A549 treated with CpdA at 1 μM for 4 hours (cell line): ENCODE measurements around the gene SCPEP1. TPM values are rescaled to one million over a fixed set of nuclear protein-coding genes. Genes with fewer than 3 reads are reported as not detected.

Experiments used
- total RNA-seq: library from RNA; stranded (reverse); fragments of 200-300 nt; extraction: Qiagen RNA extraction; gene quantifications from 5 replicates; pipeline ENCODE4 v1.2.3, GENCODE V29; 2022; ENCODE audit warnings: low read depth

The SCPEP1 gene, protein sequence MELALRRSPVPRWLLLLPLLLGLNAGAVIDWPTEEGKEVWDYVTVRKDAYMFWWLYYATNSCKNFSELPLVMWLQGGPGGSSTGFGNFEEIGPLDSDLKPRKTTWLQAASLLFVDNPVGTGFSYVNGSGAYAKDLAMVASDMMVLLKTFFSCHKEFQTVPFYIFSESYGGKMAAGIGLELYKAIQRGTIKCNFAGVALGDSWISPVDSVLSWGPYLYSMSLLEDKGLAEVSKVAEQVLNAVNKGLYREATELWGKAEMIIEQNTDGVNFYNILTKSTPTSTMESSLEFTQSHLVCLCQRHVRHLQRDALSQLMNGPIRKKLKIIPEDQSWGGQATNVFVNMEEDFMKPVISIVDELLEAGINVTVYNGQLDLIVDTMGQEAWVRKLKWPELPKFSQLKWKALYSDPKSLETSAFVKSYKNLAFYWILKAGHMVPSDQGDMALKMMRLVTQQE
- total RNA-seq: 40.1 to 48.3 TPM (median 43.0 TPM) in 5 replicates

DNA sequence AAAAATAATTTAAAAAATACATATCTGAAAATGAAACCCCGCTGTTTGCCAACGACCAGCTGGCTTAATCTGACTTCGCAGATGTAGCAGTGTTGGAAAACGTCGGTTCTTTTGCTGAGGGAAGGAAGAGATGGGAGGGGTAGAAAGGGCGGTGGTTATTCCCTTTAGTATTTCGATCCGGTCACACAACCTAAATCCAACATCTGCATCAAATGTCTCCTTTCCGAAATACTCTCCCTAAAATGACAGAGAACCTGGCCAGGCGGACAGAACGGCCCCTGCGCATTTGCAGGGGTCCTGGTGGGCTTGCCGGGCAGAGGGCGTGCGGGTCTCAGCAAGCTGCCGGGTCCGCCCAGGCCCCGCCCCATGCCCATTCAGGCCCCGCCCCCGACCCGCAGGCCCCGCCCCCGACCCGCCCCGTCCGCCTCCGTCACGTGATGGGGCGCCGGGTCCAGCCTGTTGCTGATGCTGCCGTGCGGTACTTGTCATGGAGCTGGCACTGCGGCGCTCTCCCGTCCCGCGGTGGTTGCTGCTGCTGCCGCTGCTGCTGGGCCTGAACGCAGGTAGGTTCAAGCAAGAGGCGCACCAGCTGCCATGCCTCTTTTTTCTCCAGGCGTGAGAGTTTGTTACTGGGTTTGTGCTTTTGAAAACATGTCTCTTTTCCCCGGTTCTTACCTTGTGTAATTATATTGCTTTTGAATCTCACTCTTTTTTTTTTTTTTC lies at the start of gene SCPEP1:
TSS of gene SCPEP1 (plus strand) at position 459 of the 723 bp plus-strand sequence. CDS start at position 488, 29 bp downstream.

GRCh38 chr17:56960596-56961538 lies 17.1 kb upstream of the SCPEP1 start, which contains the start of gene COIL:
Gene COIL, minus strand, starts transcription at chr17:56961050. Its CDS starts 31 bp downstream, at chr17:56961019.

Other genes with a start within 250 kb of the SCPEP1 start
- gene C17orf67, start 144.2 kb upstream of the SCPEP1 start, total RNA-seq: 1.7 to 2.6 TPM (median 2.4 TPM) in 5 replicates
- 3.3 to 4.6 TPM (median 4.2 TPM) in 5 replicates for gene DGKE, start 144.0 kb upstream of the SCPEP1 start, total RNA-seq
- gene TRIM25, start 64.1 kb upstream of the SCPEP1 start, total RNA-seq: 59.7 to 77.3 TPM (median 65.5 TPM) in 5 replicates
- 17.5 to 22.7 TPM (median 17.8 TPM) in 5 replicates for gene COIL, start 17.1 kb upstream of the SCPEP1 start, total RNA-seq
- gene AKAP1, start 107.1 kb downstream of the SCPEP1 start, total RNA-seq: 51.7 to 59.7 TPM (median 55.0 TPM) in 5 replicates